HG03097 (cell line): ENCODE data around the gene FSTL4.
"Not testable (repeated sequence)": the region's sequence is repeated elsewhere in the genome, so short reads cannot be mapped to it uniquely, and the experiment has no call there.

Source experiments
- ATAC-seq: cut with Tn5 transposase; IDR thresholded peaks from one replicate; pipeline ENCODE4 v1.9.1; 2021; ENCODE audit not compliant: unreplicated experiment, low FRiP score

The FSTL4 gene

GRCh38 chr5:133460172-133460758, 152.1 kb downstream of the FSTL4 start:
- no peak for ATAC-seq

DNA sequence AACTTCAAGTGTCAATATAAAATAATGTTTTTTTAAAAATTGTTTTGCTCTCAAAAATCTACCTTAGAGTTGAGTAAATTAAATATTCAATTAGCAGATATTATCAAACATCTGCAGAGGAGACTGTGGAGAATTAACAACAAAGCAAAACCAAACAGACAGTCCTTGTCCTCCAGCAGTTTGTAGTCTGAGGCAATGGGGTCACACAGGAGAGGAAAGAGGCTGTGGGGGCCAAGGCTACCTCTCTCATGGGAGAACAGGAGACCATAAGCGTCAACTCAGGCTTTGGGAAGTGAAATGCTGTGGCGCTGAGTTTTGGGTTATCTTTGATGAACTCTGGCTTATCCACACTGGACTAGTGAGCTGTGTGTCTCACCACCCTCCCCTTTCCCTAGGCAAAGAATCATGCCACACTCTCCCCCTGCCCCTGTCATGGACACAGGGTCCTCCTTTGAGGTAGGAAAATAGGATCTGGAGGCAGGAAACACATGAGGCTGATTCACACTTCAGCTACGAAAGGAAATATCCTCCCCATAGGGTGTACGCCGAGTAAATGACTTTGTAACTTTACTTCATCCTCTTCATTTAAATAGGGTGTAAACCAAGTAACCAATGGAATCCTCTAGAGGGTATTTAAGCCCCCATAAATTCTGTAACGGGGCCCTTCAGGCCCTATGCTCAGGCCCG, 152.7 kb downstream of the FSTL4 start:
- no peak for ATAC-seq

- no peak for ATAC-seq
These were observed 153.9 kb downstream of the FSTL4 start for GRCh38 chr5:133458435-133458834.

DNA sequence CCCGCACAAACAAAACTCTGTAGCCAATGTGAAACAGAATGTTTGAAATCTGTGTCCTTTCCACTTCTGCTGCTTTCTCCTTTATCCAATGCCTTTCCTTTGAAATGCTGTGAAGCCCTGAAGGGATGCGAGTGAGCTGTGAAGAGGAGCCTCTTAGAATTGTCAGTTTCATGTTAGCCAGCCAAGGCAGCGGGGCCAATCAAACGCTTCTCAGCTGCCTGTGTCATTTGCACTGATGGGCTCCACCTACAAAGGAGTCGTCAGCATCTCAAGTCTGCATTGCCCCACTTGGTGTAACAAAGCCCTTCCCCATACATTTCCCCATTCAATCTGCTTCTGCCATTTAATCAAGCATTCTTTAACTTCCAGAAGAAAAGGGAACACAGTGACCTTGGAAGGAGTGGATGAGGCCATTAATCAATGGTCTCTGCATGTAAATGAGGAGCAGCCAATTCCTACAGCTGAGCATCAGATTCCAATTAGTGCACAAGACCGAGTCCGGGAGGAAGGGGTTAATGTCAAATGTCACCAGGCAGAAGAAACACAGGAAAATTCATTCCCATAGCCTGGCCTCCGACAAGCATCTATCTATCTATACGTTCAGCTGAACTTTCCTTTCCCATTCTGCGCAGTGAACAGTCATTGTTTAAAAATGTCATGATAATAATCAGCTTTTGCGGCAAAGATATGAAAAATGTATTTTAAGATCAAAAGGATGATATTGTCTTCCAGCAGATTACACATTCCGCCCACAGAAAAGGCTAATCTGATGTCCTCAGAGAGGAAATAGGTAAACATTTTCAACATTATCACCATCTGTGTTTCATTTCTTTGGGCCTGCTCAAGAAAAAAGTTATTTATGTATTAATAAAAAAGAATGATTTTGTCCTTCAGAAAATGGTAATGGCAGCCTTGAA, 154.6 kb downstream of the FSTL4 start:
- ATAC-seq = no peak

- no peak for ATAC-seq
These were observed 155.4 kb downstream of the FSTL4 start for GRCh38 chr5:133456933-133457402.

DNA sequence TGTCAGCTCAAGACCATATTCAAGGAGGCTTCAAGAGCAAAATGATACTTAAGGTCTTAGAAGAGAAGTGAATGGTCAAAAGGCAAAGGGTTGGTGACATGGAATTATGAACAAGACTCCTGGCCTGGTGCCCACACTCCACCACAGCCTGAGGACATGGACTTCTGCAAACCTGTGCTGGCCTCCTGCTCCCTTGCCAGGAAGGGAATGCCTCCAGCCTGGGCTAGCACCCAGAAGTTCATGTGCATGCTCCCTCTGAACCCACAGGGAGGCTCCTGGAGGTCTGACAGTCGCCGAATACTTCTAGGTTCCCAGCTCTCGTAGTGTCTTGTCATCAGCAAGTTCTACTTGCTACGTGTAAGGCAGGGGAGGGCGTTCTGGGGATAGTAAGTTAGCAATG, 156.7 kb downstream of the FSTL4 start:
- ATAC-seq = no peak

DNA sequence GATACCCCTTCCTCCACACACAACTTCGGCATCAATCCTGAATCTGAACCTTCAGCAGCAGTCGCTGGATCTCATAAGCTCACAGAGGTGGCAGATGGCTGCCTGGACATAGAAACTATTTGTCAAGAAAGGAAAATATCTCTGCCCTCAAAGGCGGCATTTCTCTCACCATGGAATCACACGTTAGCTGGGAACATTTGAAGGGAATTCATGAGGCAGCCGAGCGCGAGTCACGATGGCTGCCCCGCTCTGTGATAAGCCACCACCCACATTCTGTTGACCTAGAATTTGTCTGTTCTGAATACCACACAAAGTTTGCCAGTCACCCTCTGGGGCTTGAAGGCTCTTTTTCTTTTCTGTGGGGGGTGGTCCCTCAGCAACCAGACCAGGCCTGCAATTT, 157.9 kb downstream of the FSTL4 start:
- no peak for ATAC-seq

GRCh38 chr5:133453831-133454230, 158.5 kb downstream of the FSTL4 start:
- no peak for ATAC-seq

- ATAC-seq = no peak
These were observed 159.1 kb downstream of the FSTL4 start for GRCh38 chr5:133453084-133453780.

DNA sequence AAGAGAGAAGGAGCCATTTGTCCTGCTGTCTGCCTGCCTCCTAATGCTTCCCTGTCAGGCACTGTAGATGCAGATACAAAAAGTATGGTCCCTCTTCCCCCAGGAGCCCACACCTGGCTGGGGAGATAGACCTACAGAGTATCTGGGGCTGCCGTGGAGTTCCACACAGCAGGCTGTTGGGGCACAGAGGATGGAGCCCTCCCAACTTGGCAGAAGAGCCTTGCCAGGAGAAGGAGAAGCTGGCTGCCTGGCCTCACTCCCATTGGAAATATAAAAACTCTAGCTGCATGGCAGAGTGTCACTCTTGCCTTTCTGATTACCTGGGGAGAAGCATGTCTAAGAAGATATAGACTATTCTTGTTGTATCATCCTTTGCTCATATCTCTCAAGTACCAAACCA, 160.4 kb downstream of the FSTL4 start:
- no peak for ATAC-seq

- no peak for ATAC-seq
These were observed 162.1 kb downstream of the FSTL4 start for GRCh38 chr5:133450286-133450685.

GRCh38 chr5:133449181-133449580, 163.2 kb downstream of the FSTL4 start:
- no peak for ATAC-seq

DNA sequence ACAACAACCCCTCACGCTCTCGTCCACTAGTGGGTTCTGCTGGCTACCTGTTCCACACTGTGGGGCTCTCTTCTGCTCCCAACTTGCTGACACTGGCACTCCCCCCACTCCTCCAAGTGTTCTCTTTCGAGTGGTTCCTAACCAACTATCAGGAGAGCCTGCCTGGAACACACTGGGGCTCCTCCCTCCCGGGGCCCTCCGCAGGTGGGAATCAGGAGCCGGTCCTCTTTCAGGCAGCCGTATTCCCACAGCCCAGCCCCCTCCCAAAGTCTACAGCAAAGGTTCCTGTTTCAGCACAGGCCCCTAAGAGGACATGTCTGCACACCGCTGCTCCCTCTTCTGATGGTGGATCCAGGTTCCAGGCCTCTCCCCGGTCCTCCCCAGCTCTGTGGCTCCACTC, 165.9 kb downstream of the FSTL4 start:
- no peak for ATAC-seq

- ATAC-seq = no peak
These were observed 166.6 kb downstream of the FSTL4 start for GRCh38 chr5:133445744-133446143.

- not testable (repeated sequence) for ATAC-seq
These were observed 167.1 kb downstream of the FSTL4 start for GRCh38 chr5:133445204-133445603.

DNA sequence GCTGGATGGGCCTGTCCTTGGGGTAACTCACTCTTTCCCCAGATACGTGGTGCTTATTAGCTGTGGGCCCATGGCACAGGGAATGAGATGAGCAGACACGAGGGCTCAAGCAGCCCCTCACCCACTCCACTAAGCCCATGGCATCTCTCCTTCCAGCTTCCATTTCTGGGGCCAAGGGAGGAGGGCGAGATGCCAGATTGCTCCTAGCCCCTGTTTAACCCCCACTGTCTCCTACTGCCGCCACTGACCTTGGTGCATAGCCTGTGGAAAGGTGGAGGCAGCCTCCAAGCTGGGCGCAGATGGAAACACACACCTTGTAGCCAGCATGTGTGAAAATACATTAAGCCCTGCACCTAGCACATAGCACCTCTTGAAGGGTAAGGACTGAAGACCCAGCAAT, 167.6 kb downstream of the FSTL4 start:
- no peak for ATAC-seq

DNA sequence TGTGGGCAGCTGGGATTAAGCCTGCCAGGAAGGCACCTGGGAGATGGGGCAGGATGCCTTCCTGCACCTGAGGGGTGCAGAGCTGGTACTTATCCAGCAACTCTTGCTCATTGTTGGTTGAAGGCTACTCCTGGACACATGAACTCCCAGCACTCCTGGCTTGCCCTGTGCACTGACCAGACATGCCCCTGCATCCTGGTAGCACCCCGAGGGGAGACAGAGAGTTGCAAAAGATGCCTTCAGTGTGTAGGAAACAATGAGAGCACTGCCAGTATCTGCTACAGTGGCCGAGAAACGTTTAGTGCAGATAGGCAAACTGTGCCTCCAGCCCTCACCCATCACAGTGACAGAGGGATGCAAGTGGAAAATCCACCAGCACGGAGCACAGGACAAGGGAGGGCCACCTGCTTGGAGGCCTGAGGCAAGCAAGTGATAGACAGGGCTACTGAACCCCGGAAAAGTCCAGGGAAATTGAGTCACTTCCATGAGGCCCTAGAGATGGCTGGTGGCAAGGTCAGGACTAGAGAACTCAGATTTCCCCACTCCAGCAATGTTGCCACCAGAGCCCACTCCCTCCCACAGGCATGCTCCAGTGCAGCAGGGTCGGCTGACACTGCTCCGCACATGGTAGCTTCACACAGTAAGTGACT, 171.1 kb downstream of the FSTL4 start:
- no peak for ATAC-seq

DNA sequence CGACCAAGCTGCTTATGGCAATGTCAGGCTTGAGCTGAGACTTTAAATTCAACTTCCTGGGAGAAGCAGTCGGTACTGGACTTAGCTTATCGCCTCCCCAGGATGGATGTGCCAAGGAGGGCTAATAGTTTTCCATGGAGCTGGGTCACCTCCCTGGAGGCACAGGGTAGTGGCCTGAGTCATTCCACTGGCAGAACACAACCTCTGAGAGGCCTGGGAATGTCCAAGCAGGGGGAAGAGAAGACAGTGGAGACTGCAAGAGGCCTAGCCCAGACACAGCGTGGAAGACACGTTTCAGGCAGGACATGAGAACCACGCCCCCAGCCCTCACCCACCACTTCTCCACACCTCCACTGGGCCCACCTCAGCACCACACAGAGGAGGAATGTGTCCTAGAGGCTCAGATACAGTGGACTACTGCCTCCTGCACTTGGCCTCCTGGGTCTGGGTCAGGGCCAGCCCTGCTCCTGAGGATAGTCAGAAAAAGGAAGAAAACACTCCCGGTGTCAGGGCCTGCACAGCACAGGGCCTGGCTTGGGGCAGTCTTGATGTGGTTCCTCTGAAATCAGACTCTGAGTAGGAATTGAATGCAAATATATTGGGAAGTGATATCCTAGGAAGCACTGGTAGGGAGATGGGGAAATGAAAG, 171.8 kb downstream of the FSTL4 start:
- ATAC-seq = no peak

- no peak for ATAC-seq
These were observed 172.5 kb downstream of the FSTL4 start for GRCh38 chr5:133439859-133440258.

DNA sequence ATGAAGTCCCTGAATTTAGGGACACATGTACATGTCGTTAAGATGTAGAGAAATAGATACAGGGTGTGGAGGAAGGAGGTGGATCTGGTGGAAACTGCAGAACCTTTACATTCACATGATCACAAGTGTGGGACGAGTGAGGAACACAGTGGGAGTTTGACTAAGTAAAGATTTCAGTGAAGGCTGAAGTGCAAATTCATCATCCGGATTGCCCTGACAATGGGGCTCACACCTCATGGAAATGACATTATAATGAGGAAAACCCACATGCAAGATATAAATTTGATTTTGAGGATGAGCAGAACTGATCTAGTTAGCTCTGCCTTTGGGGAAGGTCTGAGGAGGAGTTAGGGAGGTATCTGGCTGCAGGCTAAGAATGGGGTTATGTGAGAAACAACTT, 173.9 kb downstream of the FSTL4 start:
- no peak for ATAC-seq
